LNCAP (cell line): ENCODE results near the gene PRRT2.
A peak's percentile ranks its signal among the peaks of the same experiment; 100 is the strongest.

Experiments
- TF ChIP-seq, protein P1 (sequence below): fragments of 450-650 bp; IDR thresholded peaks from 2 replicates; pipeline ENCODE4 v1.5.1; 2017; ENCODE audit warnings: mild to moderate bottlenecking

PRRT2 gene

GRCh38 chr16:29843931-29844330, 31.9 kb downstream of the PRRT2 start:
- TF ChIP-seq, protein P1, sequence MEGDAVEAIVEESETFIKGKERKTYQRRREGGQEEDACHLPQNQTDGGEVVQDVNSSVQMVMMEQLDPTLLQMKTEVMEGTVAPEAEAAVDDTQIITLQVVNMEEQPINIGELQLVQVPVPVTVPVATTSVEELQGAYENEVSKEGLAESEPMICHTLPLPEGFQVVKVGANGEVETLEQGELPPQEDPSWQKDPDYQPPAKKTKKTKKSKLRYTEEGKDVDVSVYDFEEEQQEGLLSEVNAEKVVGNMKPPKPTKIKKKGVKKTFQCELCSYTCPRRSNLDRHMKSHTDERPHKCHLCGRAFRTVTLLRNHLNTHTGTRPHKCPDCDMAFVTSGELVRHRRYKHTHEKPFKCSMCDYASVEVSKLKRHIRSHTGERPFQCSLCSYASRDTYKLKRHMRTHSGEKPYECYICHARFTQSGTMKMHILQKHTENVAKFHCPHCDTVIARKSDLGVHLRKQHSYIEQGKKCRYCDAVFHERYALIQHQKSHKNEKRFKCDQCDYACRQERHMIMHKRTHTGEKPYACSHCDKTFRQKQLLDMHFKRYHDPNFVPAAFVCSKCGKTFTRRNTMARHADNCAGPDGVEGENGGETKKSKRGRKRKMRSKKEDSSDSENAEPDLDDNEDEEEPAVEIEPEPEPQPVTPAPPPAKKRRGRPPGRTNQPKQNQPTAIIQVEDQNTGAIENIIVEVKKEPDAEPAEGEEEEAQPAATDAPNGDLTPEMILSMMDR, result no peak

DNA sequence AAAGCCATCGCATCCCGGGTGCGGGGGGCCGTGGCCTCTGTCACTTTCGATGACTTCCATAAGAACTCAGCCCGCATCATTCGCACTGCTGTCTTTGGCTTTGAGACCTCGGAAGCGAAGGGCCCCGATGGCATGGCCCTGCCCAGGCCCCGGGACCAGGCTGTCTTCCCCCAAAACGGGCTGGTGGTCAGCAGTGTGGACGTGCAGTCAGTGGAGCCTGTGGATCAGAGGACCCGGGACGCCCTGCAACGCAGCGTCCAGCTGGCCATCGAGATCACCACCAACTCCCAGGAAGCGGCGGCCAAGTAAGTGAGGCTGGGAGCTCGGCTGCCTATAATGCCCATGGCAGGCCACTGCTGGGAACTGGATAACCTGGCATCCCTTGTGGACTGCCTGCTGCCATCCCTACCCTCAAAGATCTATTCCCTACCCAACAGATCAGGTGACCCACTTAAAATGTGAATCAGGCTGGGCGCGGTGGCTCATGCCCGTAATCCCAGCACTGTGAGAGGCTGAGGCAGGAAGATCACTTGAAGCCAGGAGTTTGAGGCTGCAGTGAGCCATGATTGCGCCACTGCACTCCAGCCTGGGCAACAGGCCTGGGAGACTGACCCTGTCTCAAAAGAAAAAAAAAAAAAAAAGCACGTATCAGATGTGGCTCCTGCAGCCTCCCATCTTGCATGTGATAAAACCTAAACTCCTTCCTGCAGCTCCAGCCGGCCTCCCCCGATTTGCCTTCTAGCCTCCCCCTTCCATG, 32.8 kb downstream of the PRRT2 start:
- TF ChIP-seq, protein P1, result no peak

- TF ChIP-seq, protein P1, result no peak
These were observed 33.7 kb downstream of the PRRT2 start for GRCh38 chr16:29845656-29846055.

DNA sequence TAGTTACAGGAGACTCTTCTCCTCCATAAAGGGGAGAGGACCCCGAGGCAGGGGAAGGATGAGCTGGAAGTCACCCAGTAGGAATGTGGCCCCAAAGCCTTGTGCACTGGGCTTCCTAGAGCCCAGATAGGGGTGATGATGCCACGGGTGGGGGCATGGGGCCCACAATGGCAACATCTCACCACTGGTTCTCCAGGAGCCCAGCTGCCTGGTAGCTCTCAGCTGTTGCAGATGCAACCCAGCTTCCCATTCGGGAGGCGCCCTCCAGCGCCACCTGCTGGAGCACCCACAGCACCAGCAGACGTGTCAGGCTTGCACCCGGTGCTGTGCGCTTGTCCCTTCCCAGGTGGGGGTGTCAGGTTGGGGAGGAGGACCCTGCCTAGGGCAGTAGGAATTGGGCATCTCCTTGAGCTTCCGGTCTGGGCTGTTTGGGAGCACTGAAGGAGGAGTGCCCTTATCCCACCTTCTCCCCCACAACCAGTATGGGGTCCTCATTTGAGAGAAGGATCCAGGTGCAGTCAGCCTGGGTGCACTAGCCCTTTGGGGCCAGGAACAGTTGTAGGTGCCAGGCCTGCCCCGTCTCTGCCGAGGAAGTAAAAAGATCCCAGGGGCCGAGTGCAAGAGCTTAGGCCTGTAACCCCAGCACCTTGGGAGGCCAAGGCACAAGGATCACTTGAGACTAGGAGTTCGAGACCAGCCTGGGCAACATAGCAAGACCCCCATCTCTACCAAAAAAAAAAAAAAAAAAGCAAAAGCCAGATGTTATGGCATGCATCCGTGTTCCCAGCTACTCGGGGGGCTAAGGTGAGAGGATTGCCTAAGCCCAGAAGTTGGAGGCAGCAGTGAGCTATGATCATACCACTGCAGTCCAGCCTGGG, 36.7 kb downstream of the PRRT2 start:
- TF ChIP-seq, protein P1, result peak; percentile 68

- TF ChIP-seq, protein P1, result no peak
These were observed 37.5 kb downstream of the PRRT2 start for GRCh38 chr16:29849505-29849904.

- TF ChIP-seq, protein P1, result no peak
These were observed 39.0 kb downstream of the PRRT2 start for GRCh38 chr16:29850998-29851397.

- TF ChIP-seq, protein P1, result no peak
These were observed 40.7 kb downstream of the PRRT2 start for GRCh38 chr16:29852654-29853053.
